Activated T-cell treated with anti-CD3 and anti-CD28 coated beads for 4 hours (primary cell): ENCODE results near the gene SOX8.

Experiments used
- DNase-seq: peaks from one replicate; pipeline ENCODE4 v3.0.0-alpha.2; 2020

SOX8 gene

GRCh38 chr16:974611-975261 lies 6.8 kb upstream of the SOX8 start:
- no peak for DNase-seq

- no peak for DNase-seq
These were observed 6.3 kb upstream of the SOX8 start for GRCh38 chr16:975291-975690.

DNA sequence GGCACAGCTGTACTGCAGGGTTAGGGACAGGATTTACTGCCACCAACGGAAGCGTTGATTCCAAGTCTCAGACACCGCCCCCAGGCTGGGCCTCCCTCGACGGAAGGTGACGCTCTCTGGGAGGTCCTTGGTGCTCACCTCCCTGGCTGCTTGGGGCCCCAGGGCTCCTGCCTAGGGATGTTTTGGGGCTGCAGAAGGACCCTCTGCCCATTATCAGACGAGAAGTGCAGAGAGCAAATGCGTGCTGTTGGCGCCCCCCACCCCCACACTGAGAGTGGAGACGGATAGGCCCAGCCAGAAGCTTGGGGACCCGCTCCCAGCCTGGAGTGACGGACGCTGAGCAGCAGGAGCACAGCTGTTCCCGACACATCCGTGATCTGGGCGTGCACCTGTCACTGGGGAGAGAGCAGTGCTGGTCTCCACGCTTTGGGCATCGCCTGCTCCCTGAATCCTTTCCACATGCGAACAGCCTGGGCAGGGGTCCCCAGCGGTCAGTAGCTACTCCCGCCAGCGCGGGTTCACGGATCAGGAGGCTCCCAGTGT lies 5.1 kb upstream of the SOX8 start:
- no peak for DNase-seq

GRCh38 chr16:977081-977701 lies 4.4 kb upstream of the SOX8 start:
- DNase-seq = no peak

DNA sequence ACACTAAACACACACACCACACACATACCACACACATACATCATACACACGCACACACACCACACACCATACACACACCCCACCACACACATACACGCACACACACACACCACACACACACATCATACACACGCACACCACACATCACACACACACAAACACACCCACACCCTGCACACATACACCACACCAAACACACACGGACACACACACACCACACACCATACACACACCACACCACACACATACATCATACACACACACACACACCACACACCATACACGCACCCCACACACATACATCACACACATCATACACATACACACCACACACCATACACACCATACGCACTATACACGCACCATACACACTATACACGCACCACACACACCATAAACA lies 3.7 kb upstream of the SOX8 start:
- no peak for DNase-seq

- DNase-seq = no peak
These were observed 3.2 kb upstream of the SOX8 start for GRCh38 chr16:978403-978802.

- no peak for DNase-seq
These were observed 2.4 kb upstream of the SOX8 start for GRCh38 chr16:979147-979546.

DNA sequence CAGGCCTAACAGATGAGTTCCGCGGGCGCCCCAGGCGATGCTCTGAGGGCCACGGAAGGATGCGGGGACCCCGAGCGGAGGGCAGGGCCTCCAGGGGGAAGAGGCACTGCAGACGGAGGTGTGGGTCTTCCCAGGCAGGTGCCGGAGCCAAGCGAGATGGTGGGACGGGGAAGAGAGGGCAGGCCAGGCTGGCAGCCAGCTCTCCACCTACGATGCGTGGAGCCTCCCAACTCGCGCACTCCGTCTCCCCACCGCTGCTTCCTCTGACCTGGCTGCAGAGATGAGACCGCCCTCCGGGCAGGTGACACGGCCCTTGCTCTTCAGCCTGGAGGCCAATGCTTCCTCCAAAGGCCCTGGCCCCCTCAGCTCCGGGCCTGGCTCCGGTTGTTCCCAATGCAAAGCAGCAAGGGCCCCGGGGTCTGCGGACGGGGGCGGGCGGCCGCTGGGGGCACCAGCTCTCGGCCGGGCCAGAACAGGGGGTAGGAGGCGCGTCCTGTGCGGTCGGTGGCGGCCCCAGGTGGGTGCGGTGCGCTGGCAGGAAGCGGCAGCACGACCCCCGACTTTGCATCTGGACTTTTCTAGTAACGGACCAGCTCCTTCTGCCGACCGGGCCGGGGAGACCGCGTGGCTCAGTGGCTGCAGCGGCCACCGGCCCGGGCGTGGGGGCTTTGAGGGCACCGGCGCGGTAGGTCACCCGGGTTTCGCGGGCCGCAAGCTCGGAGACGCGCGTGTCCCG lies 1.5 kb upstream of the SOX8 start:
- DNase-seq = no peak

DNA sequence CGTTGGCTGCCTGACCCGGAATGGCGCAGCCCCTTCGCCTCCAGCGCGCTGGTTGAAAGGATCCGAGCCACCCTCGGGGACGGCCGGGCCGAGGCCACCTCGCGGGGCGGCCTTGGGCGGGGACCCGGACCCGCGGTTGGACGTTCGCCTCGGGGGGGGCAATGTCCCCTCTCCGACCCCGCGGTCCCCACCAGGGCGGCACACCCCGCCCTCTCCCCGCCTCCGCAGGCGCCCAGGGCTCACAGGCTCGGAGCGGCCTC lies 1.0 kb upstream of the SOX8 start:
- DNase-seq = no peak

DNA sequence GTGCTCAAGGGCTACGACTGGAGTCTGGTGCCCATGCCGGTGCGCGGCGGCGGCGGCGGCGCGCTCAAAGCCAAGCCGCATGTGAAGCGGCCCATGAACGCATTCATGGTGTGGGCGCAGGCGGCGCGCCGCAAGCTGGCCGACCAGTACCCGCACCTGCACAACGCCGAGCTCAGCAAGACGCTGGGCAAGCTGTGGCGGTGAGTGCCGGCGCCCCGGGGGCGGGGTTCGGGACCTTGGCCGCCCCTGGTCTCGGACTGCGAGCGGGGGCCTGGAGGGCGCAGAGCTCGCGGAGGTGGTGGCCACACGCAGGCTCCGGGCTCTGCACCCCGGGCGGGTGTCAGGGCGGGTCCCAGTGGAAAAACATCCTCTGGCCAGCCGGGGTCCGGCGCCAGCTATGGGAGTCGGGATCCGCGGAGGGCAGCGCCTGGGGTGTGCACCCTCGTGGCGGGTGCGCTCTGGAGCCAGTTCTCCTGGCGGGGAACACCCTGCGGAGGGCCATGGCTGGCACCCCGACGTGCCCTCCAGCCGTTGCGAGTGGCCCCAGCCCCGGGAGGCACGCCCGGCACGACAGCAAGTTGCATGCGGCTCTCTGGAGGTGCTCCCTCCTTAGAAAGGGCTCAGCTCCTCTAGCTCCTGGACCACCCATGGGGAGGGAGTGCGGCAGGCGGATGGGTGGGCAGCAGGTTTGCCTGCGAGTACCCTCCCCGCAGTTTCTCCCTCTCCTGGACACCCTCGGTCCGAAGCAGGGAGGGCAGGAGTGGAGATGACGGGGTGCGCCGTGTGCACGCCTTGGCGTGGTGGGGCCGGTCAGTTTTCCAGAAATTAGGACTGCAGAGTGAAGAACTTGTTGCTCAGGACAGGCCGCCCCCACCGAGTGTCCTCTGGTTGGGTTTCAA lies 824 bp downstream of the SOX8 start:
- DNase-seq = no peak

- no peak for DNase-seq
These were observed 1.8 kb downstream of the SOX8 start for GRCh38 chr16:983044-984030.

DNA sequence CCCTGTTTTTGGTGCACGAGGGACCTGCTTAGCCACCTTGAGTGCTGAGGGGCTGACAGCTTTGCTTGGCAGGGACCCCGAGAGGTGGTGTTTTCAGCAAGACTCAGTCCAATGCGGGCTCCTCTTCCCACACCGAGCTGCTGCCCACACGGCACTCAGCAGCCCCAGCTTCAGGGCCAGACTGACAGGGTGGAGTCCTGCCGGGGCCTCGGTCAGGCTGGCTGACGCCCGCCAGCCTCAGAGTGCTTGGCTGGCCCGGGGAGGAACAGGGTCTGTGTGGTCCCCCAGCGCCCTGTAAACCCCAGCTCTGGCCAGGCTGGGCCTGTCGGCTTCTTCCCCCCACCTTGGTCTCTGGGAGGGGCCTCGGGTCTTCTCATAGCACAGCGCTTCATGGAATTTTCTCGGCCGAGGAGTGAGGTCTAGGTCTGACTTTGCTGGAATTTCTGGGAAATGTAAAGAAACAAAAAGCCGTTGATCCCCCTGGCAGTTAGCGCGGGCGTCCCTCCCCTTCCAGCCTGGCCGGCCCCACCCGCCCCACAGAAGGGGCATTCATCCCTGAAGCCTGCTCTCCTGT lies 2.6 kb downstream of the SOX8 start:
- DNase-seq = no peak

GRCh38 chr16:984736-985636 lies 3.4 kb downstream of the SOX8 start:
- DNase-seq = no peak

DNA sequence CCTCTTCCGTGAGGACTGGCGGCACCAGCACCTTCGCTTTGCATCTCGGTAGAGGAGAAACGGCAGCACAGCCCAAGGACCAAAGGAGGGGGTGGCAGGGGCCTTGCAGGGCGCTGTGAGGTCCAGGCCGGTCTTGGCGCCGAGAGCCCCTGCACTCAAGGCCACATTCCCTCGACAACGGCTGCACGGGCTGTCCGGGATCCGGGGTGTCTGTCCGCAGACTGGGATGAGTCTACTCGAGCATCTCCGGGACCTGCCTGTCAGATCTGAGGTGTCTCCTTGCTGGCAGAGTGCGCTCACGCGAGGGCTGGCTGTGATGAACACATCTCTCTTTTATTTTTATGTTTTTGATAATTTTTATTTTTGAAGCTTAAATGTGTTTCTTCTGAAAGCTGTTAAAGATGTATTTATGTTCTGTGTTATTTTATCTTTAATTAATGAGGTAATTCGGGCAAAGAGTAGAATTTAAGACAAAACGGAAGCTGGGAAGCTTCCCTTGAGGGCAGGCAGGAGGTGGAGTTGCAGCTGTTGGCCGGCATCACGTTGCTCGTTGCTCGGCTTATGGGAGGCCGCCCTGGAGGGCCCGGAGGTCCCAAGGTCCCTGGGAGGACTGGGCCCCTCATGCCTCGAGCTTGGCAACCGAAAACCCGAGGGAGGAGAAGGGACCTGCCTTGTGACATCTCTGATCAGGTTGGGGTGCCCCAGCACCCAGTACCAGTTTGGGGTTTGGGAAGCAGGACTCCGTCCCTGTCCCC lies 4.3 kb downstream of the SOX8 start:
- no peak for DNase-seq

- no peak for DNase-seq
These were observed 4.8 kb downstream of the SOX8 start for GRCh38 chr16:986411-986810.

- no peak for DNase-seq
These were observed 5.5 kb downstream of the SOX8 start for GRCh38 chr16:986925-987582.

GRCh38 chr16:987906-988305 lies 6.3 kb downstream of the SOX8 start:
- no peak for DNase-seq

- DNase-seq = no peak
These were observed 7.1 kb downstream of the SOX8 start for GRCh38 chr16:988471-989353.
